HG02970 (cell line): ENCODE measurements around the gene DEPDC5.

ENCODE experiments used
- ATAC-seq: cut with Tn5 transposase; IDR thresholded peaks from one replicate; pipeline ENCODE4 v1.9.1; 2021; ENCODE audit warnings: mild to moderate bottlenecking, moderate library complexity, moderate number of reproducible peaks; ENCODE audit not compliant: unreplicated experiment, low FRiP score

The DEPDC5 gene

GRCh38 chr22:31844941-31845340, 91.1 kb downstream of the DEPDC5 start:
- no peak for ATAC-seq

DNA sequence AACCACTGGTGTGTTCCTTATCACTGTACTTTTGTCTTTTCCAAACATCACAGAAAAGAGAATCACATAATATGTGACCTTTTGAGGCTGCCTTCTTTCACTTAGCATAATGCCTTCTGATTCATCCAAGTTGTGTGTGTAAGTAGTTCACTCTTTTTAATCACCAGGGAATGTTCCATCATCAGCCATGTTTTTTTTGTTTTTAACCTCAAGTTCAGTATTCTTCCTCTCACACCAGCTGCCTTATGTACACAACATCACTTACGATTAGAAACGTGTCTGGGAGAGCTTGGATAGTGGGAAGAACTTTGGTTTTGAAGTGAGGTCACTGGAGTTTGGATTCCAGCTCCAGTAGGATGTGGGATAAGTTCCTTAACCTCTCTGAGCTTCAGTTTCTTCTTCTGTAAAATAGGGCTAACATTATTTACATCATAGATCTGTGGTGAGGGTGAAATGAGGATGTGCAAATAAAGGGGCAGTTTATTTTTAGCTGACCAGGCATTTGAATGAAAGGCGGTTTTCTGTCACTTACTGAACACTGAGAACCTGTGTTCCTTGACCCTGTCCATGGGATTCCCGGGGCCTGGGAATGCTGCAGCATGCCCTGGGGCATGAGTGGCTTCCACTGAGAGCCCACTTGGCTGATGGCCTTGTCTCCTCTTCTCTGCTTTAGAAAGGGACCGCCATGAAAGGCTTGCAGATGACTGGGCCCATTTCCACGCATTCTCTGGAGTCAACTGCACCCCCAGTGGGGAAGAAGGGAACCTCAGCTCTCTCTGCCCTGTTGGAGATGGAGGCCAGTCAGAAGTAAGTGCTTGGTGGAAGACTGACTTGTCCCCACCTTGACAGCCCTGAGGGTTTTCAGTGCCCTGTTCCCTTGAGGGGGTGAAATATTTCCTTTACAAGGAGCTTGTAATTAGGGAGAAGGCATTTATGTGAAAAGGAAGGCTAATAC, 92.6 kb downstream of the DEPDC5 start:
- no peak for ATAC-seq

DNA sequence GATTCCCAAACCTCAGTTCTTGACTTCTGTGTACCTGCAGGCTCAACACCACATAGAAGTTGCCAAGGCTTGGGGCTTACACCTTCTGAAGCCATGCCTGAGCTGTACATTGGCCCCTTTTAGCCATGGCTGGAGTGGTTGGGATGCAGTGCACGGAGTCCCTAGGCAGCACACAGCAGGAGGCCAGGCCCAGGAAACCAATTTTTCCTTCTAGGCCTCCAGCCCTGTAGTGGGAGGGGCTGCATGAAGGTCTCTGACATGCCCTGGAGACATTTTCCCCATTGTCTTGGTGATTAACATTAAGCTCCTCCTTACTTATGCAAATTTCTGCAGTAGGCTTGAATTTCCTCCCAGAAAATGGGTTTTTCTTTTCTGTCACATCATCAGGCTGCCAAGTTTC, 94.6 kb downstream of the DEPDC5 start:
- no peak for ATAC-seq

DNA sequence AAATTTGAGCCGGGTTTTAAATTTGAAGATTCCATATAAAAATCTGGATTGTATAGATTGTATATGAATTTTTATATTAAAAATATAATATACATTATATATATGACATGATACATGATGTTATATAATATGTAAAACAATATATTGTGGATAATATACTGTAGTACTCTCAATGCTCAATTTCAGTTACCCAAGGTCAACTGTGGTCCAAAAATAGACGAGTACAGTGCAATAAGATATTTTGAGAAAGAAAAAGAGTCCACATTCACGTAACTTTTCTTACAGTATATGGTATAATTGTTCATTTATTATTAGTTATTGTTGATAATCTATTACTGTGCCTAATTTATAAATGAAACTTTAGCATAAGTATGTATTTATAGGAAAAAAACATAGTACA, 96.3 kb downstream of the DEPDC5 start:
- no peak for ATAC-seq

DNA sequence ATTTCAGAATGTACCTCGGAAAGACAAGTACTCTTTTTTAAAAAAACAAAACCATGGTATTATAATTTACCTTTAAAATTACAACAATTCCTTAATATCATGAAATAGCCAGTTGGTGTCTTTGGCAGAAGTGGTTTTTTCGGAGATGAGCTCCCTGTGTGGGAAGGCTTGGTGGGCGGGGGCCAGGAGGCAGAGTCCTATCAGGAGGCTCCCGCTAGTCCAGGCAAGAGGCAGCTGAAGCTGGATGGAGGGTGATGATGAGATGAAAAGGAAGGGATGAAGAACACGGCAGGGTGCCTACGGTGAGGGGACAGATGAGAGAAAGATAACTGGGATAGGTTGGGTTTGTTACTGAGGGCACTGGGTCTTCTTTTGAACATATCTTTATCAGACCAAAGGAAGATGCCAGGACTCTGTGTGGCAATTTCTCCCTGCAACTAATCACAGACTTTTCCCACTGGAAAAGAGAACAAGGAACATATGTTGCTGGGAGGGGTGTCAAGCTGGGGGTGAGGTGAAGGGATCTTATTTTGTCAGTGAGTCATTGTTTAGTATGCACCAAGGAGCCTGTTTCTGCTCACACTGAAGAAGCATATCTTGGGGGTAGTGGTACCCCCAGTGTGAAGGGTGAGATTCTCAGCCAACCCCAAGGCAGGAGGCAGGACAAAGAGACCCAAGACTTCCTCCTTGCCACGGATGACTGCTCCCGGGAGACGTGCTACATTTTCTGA, 99.0 kb downstream of the DEPDC5 start:
- no peak for ATAC-seq

GRCh38 chr22:31853736-31854495, 100.1 kb downstream of the DEPDC5 start:
- no peak for ATAC-seq

DNA sequence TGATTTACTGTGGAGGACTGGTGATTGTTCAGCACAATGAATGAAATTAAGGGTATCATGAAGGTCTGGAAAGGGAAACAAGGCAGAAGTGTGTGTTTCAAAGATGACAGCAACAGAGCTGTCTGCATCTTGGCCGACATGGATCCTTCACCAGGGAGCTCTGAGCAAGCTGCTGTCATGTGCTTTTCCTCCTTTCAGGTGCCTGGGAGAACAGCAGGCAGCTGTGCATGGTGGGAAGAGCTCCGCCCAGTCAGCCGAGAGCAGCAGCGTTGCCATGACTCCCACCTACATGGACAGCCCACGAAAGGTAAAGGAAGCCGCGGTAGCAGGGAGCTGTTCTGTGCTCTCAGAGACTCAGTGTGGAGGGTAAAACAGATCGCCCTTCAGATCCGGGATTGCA, 103.4 kb downstream of the DEPDC5 start:
- ATAC-seq, result no peak

- ATAC-seq, result no peak
Measured at GRCh38 chr22:31861226-31861840, 107.5 kb downstream of the DEPDC5 start.

DNA sequence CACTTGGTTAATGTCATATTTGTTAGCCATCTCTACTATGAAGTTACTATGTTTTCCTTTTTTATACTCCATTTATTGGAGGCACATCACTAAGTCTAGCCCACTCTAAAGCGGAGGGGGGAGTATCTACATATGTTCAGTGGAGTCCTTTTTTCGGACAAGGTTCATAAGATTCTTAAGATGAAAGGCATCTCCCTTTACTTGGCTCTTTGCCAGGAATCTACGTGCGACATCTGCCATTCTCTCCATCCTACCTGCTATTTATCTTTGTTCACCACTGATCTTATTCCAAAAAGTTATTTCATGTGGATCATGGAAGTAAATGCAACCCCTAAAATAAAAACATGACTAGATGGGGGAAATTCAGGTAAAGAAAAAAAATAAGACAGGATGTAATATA, 113.1 kb downstream of the DEPDC5 start:
- no peak for ATAC-seq

GRCh38 chr22:31867386-31868153, 113.8 kb downstream of the DEPDC5 start:
- no peak for ATAC-seq

DNA sequence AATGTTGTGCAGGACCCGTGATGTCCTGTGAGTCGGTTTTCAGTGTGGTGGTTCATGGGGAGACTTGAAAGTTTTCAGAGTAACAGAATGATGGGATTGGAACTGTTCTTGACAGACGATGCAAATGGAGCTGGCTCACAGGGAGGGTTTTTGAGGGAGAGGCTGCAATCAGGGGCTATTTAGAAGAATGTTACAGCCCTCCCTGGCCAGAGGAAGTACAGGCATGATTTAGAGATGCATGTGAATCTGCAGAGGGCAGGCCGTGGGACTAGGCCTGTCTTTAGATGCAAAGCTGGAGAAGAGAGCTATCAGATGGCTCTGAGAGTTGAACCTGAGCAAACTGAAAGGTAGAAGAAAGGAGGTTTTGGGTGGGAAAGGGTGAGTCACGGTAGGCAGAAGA, 115.9 kb downstream of the DEPDC5 start:
- ATAC-seq, result no peak

- no peak for ATAC-seq
Measured at GRCh38 chr22:31870890-31871289, 117.1 kb downstream of the DEPDC5 start.

DNA sequence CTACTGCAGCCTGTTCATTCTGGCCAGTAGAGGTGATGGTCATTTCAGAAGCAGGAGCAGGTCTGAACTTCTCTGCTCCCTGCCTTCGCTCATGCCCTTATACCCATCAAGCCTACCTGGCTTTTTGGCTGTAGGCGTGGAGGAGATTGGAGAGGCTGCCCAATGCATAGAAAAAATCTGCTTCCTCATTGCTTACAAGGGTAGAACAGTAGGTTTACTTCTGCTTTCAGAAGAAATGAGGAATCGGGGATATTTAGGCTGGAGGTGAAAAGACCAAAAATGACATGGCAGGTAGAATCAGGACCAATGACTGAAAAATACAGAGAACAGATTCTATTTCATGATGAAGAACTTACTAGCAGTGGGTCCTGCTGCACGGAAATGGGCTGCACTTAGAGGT, 117.7 kb downstream of the DEPDC5 start:
- no peak for ATAC-seq

DNA sequence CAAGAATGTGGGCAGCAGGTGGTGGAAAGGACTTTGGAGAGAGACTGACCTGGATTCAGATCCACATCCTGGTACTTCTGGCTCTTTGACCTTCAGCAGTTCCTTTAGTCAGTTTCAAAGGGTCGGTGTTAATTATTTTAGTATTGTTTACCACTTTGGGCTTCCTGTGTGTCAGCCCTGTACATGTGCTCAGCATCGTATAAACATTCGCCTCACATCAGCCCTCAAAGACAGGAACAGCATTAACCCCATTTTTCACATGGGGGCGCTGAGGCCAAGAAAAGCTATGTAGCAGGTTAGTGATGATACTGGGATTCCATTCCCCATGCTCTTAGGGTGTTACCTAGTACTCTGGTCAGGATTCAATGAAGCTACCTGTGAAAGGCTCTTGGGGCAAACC, 118.4 kb downstream of the DEPDC5 start:
- ATAC-seq, result no peak

- no peak for ATAC-seq
Measured at GRCh38 chr22:31874821-31875220, 121.0 kb downstream of the DEPDC5 start.

- ATAC-seq, result no peak
Measured at GRCh38 chr22:31876156-31876920, 122.5 kb downstream of the DEPDC5 start.

DNA sequence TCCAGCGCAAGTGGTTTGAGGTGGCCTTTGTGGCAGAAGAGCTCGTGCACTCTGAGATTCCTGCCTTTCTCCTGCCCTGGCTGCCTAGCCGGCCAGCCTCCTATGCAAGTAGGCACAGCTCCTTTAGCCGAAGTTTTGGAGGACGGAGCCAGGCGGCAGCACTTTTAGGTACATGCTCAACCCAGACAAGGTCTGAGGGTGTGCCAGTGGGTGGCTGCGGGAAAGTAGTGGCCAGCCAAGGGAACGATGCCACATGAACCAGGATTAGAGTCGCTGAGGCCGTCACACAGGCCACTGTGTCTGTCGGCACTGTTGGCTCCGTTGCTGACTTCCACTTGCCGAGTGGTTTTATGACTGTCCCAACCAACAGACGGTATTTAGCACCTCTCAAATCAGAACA, 125.8 kb downstream of the DEPDC5 start:
- ATAC-seq, result no peak

DNA sequence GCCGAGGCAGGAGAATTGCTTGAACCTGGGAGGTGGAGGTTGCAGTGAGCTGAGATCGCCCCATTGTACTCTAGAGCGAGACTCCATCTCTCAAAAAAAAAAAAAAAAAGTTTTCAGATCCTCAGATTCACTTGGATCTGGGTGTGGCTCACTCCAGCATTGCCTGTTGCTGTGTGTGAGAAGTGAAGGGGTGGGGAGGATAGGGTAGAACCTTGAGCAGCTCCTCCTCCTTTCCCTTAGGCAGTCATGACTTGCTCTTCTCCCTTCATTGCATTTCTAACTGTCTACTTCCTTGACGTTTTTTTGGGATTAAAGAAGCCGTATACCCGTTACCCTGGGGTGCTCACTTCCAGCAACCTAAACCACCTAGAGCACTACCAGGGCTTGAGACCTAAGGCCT, 127.4 kb downstream of the DEPDC5 start:
- ATAC-seq, result no peak

DNA sequence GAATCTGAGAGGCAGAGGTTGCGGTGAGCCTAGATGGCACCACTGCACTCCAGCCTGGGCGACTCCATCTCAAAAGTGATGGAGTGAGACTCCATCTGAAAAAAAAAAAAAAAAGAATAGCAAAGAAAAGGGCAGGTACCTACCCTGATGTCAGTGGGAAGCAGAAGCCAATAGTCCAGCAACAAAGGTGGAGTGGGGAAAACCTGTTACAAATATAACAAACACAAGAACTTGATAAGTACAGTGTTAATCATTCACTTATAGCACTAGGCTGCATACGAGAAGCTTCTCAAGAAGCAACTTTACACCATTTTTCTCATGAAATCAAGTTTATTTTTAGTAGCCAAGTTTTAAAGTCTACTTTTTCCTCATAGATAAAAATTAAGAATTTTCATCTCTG, 128.0 kb downstream of the DEPDC5 start:
- no peak for ATAC-seq
